Cerebellar cortex (tissue), 1 donor: ENCODE measurements around the gene ATP10A.
"Not testable (repeated sequence)": the region's sequence is repeated elsewhere in the genome, so short reads cannot be mapped to it uniquely, and the experiment has no call there.

ENCODE experiments used
- DNase-seq: peaks from one replicate; pipeline ENCODE4 v3.0.0-alpha.2; 2015; ENCODE audit warnings: low spot score

The ATP10A gene

GRCh38 chr15:25771736-25772135 is 91.4 kb downstream of the ATP10A start:
- DNase-seq = not testable (repeated sequence)

- DNase-seq = no peak
Measured at GRCh38 chr15:25771338-25771706, 91.8 kb downstream of the ATP10A start.

- DNase-seq = no peak
Measured at GRCh38 chr15:25770618-25771337, 92.3 kb downstream of the ATP10A start.

- no peak for DNase-seq
Measured at GRCh38 chr15:25770031-25770430, 93.1 kb downstream of the ATP10A start.

- no peak for DNase-seq
Measured at GRCh38 chr15:25768271-25768670, 94.9 kb downstream of the ATP10A start.

- no peak for DNase-seq
Measured at GRCh38 chr15:25767356-25768151, 95.6 kb downstream of the ATP10A start.

GRCh38 chr15:25766417-25766816 is 96.7 kb downstream of the ATP10A start:
- DNase-seq = no peak

GRCh38 chr15:25764980-25765735 is 98.0 kb downstream of the ATP10A start:
- no peak for DNase-seq

- no peak for DNase-seq
Measured at GRCh38 chr15:25763954-25764353, 99.2 kb downstream of the ATP10A start.

- DNase-seq = peak; percentile 63
Measured at GRCh38 chr15:25763331-25763751, 99.8 kb downstream of the ATP10A start.

GRCh38 chr15:25761971-25762662 is 101.0 kb downstream of the ATP10A start:
- DNase-seq = no peak

GRCh38 chr15:25759421-25759820 is 103.7 kb downstream of the ATP10A start:
- DNase-seq = no peak

GRCh38 chr15:25758612-25759011 is 104.5 kb downstream of the ATP10A start:
- DNase-seq = not testable (repeated sequence)

GRCh38 chr15:25743548-25744275 is 119.4 kb downstream of the ATP10A start:
- no peak for DNase-seq

- DNase-seq = no peak
Measured at GRCh38 chr15:25742776-25743547, 120.2 kb downstream of the ATP10A start.

- no peak for DNase-seq
Measured at GRCh38 chr15:25742041-25742730, 120.9 kb downstream of the ATP10A start.

- no peak for DNase-seq
Measured at GRCh38 chr15:25741256-25741580, 121.9 kb downstream of the ATP10A start.

GRCh38 chr15:25740383-25741255 is 122.5 kb downstream of the ATP10A start:
- no peak for DNase-seq

- peak; percentile 39 for DNase-seq
Measured at GRCh38 chr15:25739687-25740121, 123.4 kb downstream of the ATP10A start.
